GM12892 (cell line): ENCODE measurements around the gene FBXO48.

Experiments
- POLR2A ChIP-seq: IDR thresholded peaks from 2 replicates; pipeline ENCODE4 v1.6.1; 2011; ENCODE audit warnings: low read depth, low read length, control low read depth
- POLR2AphosphoS5 ChIP-seq: IDR thresholded peaks from 2 replicates; pipeline ENCODE4 v1.6.1; 2011; ENCODE audit warnings: low read depth, low read length, control low read depth

GRCh38 chr2:68414452-68414851 lies 52.6 kb downstream of the FBXO48 start:
- TF ChIP-seq POLR2A (no peak), POLR2AphosphoS5 (no peak)
